Activated CD4-positive, alpha-beta T cell treated with anti-CD3 and anti-CD28 coated beads, Interleukin-2, Interleukin-4, amounts not matched to agents 100 ng/mL and 50 ng/mL, durations not matched to agents 16 hours and 8 hours (primary cell): ENCODE data around the gene ZNF540.
"Not testable (repeated sequence)": the region's sequence is repeated elsewhere in the genome, so short reads cannot be mapped to it uniquely, and the experiment has no call there.

Experiments used
- DNase-seq: peaks from one replicate; pipeline ENCODE4 v3.0.0-alpha.2; 2020; ENCODE audit warnings: low spot score

Gene ZNF540

GRCh38 chr19:37594304-37594981 is at the start of gene ZNF540, which contains the start of gene ZNF571:
ZNF540 (plus strand) TSS chr19:37594876; CDS start chr19:37598448, 3,572 bp downstream.
ZNF571 (minus strand) TSS chr19:37594792; CDS start chr19:37586676, 8,116 bp downstream.
- peak; percentile 89 for DNase-seq

GRCh38 chr19:37551129-37551993 is 43.3 kb upstream of the ZNF540 start:
- peak; percentile 58 for DNase-seq

- no peak for DNase-seq
Measured at GRCh38 chr19:37563518-37563917, 31.2 kb upstream of the ZNF540 start.

GRCh38 chr19:37564624-37565369 is 29.9 kb upstream of the ZNF540 start:
- DNase-seq: no peak

- no peak for DNase-seq
Measured at GRCh38 chr19:37565370-37565669, 29.4 kb upstream of the ZNF540 start.

GRCh38 chr19:37572203-37572602 is 22.5 kb upstream of the ZNF540 start:
- no peak for DNase-seq

- DNase-seq: no peak
Measured at GRCh38 chr19:37583340-37583739, 11.3 kb upstream of the ZNF540 start.

GRCh38 chr19:37593996-37594303 is 726 bp upstream of the ZNF540 start:
- DNase-seq: no peak

- DNase-seq: peak; percentile 24
Measured at GRCh38 chr19:37594982-37595382, 306 bp downstream of the ZNF540 start.

- DNase-seq: no peak
Measured at GRCh38 chr19:37635076-37636056, 40.7 kb downstream of the ZNF540 start.

GRCh38 chr19:37654118-37654517 is 59.4 kb downstream of the ZNF540 start:
- DNase-seq: no peak

GRCh38 chr19:37654629-37655300 is 60.1 kb downstream of the ZNF540 start:
- DNase-seq: peak; percentile 21

GRCh38 chr19:37655301-37655688 is 60.6 kb downstream of the ZNF540 start, which contains the start of gene ZFP30:
ZFP30 (minus strand) TSS chr19:37655465; CDS start chr19:37647822, 7,643 bp downstream.
- peak; percentile 80 for DNase-seq

- DNase-seq: peak; percentile 77
Measured at GRCh38 chr19:37655689-37656371, 61.2 kb downstream of the ZNF540 start.

- not testable (repeated sequence) for DNase-seq
Measured at GRCh38 chr19:37657157-37657556, 62.5 kb downstream of the ZNF540 start.
